NOMO-1 treated with DMSO at 0.1 percent for 48 hours (cell line): Measurements from ENCODE around the gene BCL2.

Source experiments
- DNase-seq: peaks from one replicate; lab custom pipeline; 2025; ENCODE audit not compliant: unreplicated experiment; lab: John Stamatoyannopoulos, UW

BCL2 gene

DNA sequence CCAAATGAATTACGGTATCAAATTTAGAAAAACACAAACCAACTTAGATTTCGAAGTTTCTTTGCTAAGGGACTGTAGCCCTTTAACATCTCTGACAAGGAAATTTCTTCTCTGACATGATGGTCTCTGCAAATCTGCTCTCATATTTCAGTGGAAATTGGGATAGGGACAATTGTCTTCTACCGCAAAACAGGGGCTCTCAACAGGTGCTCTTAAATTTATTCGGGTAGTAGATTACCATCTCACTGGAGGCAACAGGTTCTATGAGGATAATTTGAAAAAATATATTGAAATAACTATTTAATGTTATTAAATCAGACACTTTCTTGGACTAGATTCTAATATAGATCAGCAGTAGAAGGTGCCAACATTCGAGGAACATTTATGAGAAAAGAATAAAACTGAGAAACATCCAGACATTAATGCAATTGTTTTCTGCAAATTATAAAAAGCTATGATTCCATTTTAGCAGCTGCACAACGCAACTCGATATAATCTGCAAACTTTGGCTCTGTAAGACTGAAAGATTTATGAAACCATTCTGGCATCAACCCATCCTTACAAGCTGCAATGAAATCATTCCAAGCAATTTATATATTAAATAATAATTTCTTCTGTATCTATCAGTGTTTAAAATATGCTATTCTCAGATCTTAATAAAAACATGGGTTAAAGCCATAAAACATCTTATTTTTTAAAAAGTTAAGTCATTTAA, 10.0 kb upstream of the BCL2 start:
- DNase-seq: no peak

DNA sequence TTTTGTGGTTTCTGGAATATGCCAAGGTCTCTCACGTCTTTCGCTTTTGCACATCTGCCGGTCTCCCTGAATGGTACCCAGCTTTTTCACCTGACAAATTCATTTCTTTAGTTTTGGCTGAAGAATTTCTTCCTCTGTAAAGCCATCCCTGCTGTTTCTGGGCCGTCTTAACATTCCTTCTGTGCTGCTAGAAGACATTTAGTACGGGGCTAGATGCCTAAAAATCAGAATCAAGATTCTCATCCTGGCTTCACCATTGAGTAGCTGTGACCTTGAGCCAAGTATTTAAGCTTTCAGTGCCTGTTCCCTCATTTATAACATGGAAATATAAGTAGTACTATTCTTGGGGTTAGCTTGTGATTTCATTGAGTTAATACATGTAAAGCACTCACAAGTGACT, 6.4 kb upstream of the BCL2 start:
- no peak for DNase-seq

DNA sequence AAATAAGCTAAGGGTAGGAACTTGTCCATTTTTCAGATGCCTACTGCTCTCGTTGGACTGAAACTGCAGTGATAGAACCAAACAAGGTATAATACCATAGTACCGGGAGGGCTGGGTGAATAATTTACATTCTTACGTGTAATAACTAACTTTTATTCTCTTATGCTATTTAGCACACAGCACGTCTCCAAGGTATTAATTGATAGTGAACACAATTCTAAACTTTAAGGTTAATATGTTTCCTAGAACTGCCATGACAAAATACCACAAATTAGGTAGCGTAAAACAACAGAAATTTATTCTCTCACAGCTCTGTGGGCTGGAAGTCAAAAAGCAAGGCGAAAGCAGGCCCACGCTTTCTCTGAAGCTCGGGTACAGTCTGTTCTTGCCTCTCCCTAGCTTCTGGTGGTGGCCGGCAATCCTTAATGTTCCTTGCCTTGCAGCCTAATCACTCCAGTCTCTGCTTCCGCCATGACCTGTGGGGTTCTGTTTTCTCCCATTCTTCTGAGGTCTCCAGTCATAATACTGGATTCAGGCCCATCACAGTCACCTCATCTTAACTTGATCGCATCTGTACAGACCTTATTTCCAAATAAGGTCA, 5.6 kb upstream of the BCL2 start:
- DNase-seq: no peak

DNA sequence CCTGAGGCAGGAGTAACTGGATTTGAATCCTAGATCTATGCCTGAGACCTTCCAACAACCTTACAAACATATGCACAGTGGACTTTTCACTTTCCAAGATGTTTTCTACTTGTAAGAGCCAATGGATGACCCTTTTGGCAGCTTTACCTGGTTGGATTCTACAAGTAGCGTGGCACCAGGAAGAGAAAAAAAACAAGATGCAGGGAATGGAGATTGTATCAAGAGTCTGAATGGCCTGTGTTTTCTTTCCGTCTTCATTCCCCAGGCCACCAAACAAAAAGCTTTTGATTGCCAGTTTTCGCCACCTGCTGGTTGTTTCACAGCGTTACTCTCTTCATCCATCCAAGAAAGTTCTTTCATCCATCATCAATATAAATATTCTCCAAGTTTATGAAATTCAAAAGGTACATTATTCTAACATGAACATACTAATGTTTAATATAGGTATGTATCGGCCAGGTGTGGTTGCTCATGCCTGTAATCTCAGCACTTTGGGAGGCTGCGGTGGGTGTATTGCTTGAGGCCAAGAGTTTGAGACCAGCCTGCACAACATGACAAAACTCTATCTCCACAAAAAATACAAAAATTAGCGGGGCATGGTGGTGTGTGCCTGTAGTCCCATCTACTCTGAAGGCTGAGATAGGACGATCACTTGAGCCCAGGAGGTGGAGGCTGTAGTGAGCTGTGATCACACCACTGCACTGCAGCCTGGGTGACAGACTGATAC, 3.5 kb upstream of the BCL2 start:
- peak; percentile 82 for DNase-seq

DNA sequence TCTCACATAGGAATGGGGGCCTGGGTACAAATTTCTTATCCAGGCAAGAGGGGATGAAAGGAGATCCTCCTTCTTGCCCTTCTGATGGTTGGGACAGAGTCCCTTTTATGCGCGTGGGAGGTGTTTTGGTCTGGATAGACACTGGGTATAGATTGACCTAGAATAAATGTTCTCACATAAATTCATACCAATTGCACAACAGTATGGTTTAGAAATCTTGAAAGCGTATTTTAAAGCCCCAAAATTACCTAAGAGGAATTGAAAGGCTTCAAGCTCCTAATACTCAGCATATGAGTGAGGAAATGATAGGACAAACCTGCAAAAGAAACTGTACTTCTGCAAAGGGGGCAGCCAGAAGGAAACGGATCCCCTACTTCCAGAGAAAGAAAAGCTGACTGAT, 2.6 kb upstream of the BCL2 start:
- DNase-seq: peak; percentile 85

DNA sequence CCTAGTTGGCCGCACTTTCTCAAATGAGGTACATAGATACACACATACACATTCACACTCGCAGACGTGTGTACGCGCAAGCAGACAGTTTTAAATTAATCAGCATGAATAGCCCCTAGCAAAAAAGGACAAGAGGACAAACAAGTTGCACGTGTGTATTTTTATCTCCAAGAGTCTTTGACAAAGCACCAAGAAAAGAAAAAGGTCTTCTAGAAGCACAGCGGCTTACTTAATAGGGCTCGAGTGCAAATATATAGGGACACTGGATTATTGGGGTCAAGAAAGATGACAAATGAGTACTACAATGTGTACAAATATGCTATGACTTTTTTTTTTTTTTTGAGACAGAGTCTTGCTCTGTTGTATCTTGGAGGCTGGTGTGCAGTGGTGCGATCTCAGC, 1.7 kb upstream of the BCL2 start:
- DNase-seq: no peak

DNA sequence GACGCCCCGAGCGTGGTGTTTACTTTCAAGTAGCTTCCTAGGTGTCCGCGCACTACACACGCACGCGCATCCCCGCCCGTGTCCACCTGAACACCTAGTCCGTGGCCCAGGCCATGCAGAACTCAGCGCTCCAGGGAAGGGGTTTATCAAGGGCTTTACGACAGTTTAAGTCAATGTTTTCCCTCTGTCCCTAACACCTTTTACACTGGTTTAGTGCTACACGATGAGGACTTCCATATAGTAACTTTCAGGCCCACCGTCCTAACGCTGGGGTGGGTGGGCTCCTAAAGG, 1.4 kb upstream of the BCL2 start:
- DNase-seq: no peak

DNA sequence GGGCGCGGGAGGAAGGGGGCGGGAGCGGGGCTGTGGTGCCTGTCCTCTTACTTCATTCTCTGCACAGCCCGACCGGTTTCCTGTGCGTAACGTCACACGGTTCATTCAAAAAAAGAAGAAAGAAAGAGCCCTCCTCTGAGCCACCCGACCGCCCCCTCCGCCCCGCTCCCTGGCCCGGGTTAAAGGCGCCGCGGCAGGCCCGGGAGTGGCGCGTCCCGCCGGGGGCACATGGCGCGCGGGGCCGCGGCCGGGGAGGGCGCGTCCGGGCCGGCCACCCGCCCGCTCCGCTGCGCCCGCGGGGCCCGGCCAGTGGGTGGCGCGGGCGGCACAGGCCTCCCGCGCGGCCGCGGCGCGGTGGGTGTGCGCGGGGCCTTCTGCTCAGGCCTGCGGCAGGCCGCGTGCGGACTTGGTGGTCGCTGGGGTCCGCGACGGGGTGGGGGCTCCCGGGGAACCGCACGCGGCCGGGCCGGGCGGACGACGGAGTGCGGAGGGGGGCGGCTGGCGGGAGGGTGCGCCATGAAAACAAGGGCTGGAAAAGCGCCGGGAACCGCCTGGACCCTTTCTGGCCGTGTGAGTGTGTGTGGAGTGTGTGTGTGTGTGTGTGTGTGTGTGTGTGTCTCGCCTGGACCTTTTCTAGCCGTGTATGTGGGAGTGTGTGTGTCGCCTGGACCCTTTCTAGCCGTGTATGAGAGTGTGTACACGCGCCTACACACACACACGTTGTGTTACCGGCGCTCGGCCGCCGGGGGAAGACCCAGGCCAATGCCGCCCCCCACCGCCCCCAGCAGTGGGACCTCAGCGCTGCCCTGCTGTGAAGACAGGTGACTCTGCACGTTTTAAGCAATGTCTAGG, 780 bp upstream of the BCL2 start:
- DNase-seq: peak; percentile 94

DNA sequence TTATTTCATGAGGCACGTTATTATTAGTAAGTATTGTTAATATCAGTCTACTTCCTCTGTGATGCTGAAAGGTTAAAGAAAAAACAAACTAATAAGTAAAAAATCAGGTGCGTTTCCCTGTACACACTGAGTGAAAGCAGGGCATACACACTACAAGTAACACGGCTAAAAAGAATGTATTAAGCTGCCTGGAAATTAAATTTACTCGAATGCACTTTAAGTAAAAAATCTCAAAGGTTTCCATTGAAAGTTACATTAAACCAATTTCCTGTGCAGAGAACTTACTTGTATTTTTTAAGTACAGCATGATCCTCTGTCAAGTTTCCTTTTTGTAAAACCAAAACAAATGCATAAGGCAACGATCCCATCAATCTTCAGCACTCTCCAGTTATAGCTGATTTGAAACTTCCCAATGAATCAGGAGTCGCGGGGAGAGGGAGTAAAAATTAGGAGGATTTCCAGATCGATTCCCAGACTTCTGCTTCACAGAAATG, 633 bp downstream of the BCL2 start:
- DNase-seq: no peak

DNA sequence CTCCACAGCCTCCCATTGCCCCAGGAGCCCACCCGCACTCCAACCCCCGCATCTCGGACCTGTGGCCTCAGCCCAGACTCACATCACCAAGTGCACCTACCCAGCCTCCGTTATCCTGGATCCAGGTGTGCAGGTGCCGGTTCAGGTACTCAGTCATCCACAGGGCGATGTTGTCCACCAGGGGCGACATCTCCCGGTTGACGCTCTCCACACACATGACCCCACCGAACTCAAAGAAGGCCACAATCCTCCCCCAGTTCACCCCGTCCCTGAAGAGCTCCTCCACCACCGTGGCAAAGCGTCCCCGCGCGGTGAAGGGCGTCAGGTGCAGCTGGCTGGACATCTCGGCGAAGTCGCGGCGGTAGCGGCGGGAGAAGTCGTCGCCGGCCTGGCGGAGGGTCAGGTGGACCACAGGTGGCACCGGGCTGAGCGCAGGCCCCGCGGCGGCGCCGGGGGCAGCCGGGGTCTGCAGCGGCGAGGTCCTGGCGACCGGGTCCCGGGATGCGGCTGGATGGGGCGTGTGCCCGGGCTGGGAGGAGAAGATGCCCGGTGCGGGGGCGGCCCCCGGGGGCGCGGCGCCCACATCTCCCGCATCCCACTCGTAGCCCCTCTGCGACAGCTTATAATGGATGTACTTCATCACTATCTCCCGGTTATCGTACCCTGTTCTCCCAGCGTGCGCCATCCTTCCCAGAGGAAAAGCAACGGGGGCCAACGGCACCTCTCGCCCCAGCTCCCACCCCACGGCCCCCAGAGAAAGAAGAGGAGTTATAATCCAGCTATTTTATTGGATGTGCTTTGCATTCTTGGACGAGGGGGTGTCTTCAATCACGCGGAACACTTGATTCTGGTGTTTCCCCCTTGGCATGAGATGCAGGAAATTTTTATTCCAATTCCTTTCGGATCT, 1.3 kb downstream of the BCL2 start:
- peak; percentile 89 for DNase-seq

DNA sequence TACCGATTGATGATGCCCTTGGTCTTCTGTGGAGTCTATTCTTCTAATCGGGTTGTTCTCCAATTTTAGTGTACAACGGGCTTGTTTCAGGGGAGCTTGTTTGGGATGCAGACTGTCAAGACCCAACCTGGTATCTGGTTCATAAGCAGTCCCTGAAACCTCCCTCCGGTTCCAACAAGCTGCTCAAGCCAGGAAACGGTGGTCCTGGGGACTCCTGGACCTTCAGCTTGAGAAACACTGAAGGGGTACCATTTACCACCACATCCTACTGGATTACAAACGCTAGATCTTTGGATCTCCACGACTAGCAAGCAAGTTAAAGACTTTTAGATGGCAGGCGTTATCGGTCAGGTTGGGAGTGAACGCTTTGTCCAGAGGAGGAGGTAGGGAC, 2.0 kb downstream of the BCL2 start:
- DNase-seq: no peak

DNA sequence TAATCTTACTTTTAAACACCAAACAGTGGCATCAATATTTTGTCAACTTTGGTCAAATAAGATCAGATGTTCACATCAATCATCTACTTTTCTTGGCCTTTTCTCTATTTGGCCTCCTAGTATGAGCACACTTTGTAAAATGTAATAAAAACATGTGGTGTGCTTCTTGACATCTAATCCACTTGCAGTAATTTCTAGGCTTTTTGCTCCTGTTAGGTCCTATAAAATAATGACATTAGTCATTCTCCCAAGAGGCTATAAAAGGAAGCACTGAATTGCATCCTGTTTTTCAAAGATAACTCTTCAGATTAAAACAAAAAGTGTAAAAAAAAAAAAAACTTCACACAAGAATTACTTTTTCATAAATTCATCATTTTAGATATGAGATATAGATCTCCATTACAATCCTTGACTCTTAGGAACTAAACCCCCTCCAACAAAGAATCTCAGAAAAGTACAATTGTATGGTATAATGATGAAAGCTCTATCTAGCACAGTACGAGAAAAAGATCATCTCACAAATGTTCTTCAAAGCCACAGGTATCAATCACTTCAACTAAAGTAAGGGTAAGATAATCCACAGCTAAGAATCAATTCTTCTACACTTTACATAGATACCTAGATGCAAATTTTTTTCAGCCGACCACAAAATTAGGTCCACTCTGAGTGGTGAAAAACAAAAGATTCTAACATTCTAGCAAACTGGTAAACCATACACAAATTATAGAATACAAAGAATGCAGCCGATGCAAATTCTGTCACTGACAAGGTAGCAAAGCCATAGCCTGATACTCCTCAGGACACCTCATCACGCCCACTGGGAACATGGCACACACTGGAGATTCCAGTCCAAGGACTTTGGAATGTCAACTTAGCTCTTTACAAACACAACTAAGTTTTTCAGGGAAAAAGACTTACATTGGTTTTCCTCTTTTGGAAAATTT, 2.7 kb downstream of the BCL2 start:
- peak; percentile 15 for DNase-seq

DNA sequence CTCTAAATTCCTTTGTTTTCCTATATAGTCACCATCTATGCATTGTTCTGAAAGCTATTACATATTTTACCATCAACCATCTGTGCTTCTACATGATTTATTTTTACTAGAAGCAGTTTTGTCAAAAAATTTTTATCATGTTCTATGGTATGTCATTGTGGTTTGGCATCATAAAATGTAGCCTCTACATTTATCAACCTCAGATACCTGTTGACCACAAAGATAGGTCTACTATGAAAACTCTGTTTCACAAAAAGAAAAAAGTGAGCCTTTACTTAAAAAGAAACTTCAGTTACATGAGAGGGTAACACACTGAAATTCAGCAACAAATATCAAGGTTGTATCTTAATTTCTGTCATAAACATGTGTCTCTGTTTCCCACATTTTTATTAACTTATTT, 3.7 kb downstream of the BCL2 start:
- DNase-seq: no peak

DNA sequence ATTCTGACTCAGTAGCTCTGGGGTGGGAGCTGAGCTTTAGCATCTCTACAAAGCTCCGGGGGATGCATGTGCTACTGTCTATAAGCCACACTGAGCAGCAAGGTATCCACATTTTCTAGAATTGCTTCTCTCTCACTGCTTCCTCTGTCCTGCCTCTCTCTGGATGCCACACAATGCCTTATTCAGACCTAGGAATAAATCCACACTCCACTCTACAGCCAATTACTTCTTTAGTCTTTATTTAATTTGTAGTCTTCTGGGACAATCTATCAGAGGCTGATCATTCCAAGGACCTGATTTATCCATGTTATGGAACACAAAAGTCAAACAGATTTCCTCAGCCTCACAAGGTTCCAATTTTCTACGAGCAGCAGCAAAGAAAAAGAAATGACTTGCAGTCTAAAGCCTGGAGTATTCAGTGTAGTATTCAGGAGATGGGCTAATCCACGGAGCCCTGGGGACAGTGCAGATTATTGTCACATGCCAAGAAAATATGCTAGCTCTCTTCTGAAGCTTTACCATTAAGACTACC, 4.4 kb downstream of the BCL2 start:
- DNase-seq: no peak

DNA sequence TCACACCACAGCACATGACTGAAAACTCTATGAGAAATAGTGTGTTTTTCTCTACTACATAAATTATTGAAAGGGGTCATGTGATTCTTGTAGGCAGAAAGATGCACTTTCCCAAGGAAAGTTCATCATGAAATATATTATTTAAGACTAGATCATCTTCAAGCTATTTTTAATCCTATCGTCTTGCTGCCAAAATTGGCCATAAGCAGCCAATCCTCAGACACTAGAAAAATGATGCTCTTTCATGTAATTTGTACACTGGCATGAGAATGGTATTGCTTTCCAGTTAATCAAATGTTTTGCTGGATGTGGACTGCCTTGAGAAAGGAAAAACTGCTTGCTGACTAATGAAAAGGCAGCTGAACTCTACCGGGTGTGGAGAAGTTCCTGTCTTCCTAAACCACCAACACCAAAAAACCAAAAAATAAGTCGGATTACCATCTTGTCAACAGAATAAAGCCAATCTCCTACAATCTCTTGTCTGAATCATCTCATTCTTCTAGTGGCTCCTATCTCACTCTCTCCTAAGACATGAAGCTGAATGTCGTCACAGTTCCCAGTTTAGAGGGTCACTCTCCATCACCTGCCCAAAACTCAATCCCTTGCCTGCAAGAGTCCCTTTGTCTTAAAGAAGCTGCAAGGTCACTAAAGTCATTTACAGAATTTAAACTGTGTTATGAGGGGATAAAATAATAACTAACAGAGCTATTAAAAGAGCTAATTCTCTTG, 5.3 kb downstream of the BCL2 start:
- DNase-seq: no peak

DNA sequence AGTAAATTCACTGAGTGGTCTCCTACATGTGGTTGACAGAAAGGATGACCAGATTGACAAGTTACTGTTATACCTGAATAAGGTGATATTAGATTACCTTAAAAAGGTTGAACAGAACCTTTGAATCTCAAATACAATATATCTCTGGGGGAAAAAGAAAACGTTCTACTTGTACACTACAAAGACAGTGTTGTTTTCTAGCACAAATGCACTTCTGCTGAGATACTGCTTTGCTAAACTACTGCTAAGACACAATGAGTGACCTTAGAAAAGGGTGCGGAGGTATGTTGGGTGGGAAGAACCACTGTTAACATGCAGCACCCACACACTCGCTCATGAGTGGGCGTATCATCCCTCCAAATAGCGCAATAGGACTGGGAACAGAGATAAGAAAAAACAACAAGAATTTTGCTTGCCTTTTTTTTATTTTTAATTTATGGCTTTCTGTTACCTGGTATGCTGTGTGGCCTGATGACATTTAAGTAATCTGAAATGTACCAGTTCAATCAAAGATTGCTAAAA, 6.1 kb downstream of the BCL2 start:
- DNase-seq: no peak

DNA sequence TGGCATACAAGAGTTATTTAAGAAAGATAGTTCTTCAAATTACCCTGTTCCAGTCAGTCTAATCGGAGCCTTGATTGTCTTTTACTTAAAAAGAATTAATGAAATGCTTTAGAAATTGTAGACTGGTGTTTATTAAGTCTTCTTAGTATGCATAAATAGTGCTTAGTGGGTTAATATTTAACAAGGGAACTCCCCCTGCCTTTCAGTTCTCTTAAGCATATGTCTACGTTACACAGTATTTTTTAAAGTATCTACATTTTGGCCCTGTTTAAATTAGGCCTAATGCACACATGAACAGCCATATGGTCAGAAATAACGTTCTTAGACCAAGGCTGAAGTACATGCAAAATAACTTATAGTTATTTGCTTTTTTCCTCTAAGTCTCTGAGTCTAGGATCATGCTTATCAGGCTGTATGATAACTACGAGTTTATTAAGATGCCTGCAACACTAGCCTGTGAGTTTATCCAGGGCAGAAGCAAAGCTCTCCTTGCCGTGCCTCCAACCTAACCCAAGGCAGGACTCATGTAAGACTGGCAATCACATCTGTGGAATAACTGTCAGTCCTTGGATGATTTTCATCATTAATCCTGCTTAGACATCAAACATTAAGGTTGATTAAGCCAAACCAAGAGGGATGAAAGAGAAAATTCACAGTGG, 6.7 kb downstream of the BCL2 start:
- no peak for DNase-seq

DNA sequence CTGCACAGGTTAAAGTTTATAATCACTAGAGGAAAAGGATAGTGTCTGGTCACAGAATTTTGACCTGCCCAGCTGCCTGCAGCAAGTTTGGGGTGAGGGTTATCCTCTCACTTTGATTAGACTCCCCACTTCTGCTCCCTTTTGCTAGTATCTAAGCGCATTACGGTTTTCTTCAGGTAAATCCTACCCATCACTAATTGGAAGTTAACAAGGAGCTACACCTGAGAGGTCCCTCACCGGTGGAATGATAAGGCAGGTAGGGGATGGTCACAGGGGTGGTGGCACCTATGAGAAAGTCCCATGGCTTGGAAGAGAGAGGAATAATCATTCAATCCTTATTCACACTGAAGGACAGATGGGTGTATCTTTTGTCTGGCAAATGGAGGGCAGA, 7.6 kb downstream of the BCL2 start:
- DNase-seq: no peak
